Lung (tissue), 12 donors: ENCODE measurements around the gene PVR. TPM values are rescaled to one million over a fixed set of nuclear protein-coding genes. Genes with fewer than 3 reads are reported as not detected.
"Not testable (repeated sequence)": the region's sequence is repeated elsewhere in the genome, so short reads cannot be mapped to it uniquely, and the experiment has no call there.

ENCODE experiments used
- ATAC-seq: fragments of 200-7000 bp; cut with Tn5 transposase; one replicate; pipeline ENCODE4 v1.9.1; 2020; ENCODE audit warnings: moderate number of reproducible peaks; ENCODE audit not compliant: insufficient read depth, low FRiP score
- DNase-seq, 3 donors: peaks; one replicate each; pipeline ENCODE4 v3.0.0-alpha.2; 2013 to 2017
- H3K27ac ChIP-seq, 2 donors: one replicate each; pipeline ENCODE4 v1.5.1; 2013; ENCODE audit warnings: mild to moderate bottlenecking in 2 of 2, moderate library complexity in 2 of 2, control low read depth in 1 of 2, inconsistent platforms in 1 of 2, low read depth in 1 of 2, low read length in 1 of 2
- H3K27me3 ChIP-seq, 3 donors: one replicate each; pipeline ENCODE4 v1.5.1; 2013; ENCODE audit warnings: low read length in 2 of 3; ENCODE audit not compliant: control insufficient read depth in 3 of 3, insufficient read depth in 3 of 3
- H3K36me3 ChIP-seq, 4 donors: one replicate each; pipeline ENCODE4 v1.5.1; 2013; ENCODE audit warnings: low read length in 4 of 4, mild to moderate bottlenecking in 1 of 4, moderate library complexity in 1 of 4; ENCODE audit not compliant: control insufficient read depth in 4 of 4, insufficient read depth in 4 of 4
- H3K4me1 ChIP-seq, 5 donors: one replicate each; pipeline ENCODE4 v1.5.1; 2013; ENCODE audit warnings: low read length in 5 of 5, mild to moderate bottlenecking in 2 of 5, moderate library complexity in 1 of 5; ENCODE audit not compliant: control insufficient read depth in 5 of 5, insufficient read depth in 5 of 5
- H3K4me3 ChIP-seq: one replicate; pipeline ENCODE4 v1.5.1; 2013; ENCODE audit warnings: mild to moderate bottlenecking, control low read depth, moderate library complexity
- H3K9ac ChIP-seq, 2 donors: one replicate each; pipeline ENCODE4 v1.5.1; 2013; ENCODE audit warnings: low read length in 2 of 2, control low read depth in 1 of 2; ENCODE audit not compliant: insufficient read depth in 1 of 2
- H3K9me3 ChIP-seq, 4 donors: one replicate each; pipeline ENCODE4 v1.5.1; 2013; ENCODE audit warnings: low read length in 3 of 4, mild to moderate bottlenecking in 1 of 4, moderate library complexity in 1 of 4; ENCODE audit not compliant: control insufficient read depth in 4 of 4, insufficient read depth in 3 of 4
- CTCF ChIP-seq: IDR thresholded peaks from 2 replicates; pipeline ENCODE4 v1.5.1; 2012; ENCODE audit warnings: mild to moderate bottlenecking; ENCODE audit errors: control extremely low read depth, extremely low read depth
- WGBS, 2 donors: extraction: QIAGEN DNeasy Blood & Tissue Kit; methylation state at CpG; one replicate each; pipeline ENCODE4 v1.1.7; 2013; 5-methylcytosine and 5-hydroxymethylcytosine counted together
- polyA plus RNA-seq, 2 donors: library from polyadenylated mRNA; stranded (reverse); fragments of 200-250 nt; gene quantifications; one replicate each; pipeline ENCODE4 v1.2.1, GENCODE V29; 2013
- total RNA-seq, 2 donors: library from RNA; depleted of rRNA in 1 of 2; stranded (reverse); fragments of >200 nt in 1 of 2; gene quantifications; one replicate each; pipeline ENCODE4 v1.2.1, GENCODE V29; 2014 to 2021
- donor health status: control.
- donor health status: control.
- donor health status: Bipolar disorder and iron deficiency.
- donor health status: healthy.
- donor health status: DM: yes; HTN: yes; CAD: no.

The PVR gene
- total and polyA plus RNA-seq, 4 donors: 26.4 to 51.6 (median 36.5) TPM

- Histone ChIP-seq H3K27ac (no peak overlapping the region), H3K9me3 (no peaks in the 10 kb centered on the region), H3K36me3 (no peaks in the 10 kb centered on the region), H3K9ac (no peak overlapping the region), H3K4me3 (no peak overlapping the region), H3K27me3 (no peaks in the 10 kb centered on the region), H3K4me1 (peaks cover 0 to 12% (median 4%) of the 10 kb centered on the region in 5 donors)
- ATAC-seq (no peak), DNase-seq (peak in 2 of 3 donors; percentile 44 to 62)
- 6 to 17% methylated on average over 2 of the region's 2 CpGs for WGBS, 2 donors
- no peak for TF ChIP-seq CTCF
Observed at GRCh38 chr19:44607049-44607448, 36.7 kb upstream of the PVR start.

GRCh38 chr19:44607917-44608316 is 35.8 kb upstream of the PVR start:
- H3K36me3 ChIP-seq: no peaks in the 10 kb centered on the region
- no peaks in the 10 kb centered on the region for H3K27me3 ChIP-seq
- peak overlapping the region in 1 of 2 donors; percentile 33 for H3K27ac ChIP-seq
- H3K9me3 ChIP-seq: no peaks in the 10 kb centered on the region
- WGBS, 2 donors: 62 to 75% methylated on average over 3 of the region's 3 CpGs
- no peak overlapping the region for H3K4me3 ChIP-seq
- no peak for TF ChIP-seq CTCF
- peaks cover 0 to 11% (median 4%) of the 10 kb centered on the region in 5 donors for H3K4me1 ChIP-seq
- DNase-seq (peak in 1 of 3 donors; percentile 11), ATAC-seq (no peak)
- H3K9ac ChIP-seq: no peak overlapping the region

GRCh38 chr19:44608391-44608821 is 35.3 kb upstream of the PVR start:
- Histone ChIP-seq H3K9ac (no peak overlapping the region), H3K27me3 (no peaks in the 10 kb centered on the region), H3K9me3 (no peaks in the 10 kb centered on the region), H3K36me3 (no peaks in the 10 kb centered on the region), H3K4me1 (peaks cover 0 to 10% (median 4%) of the 10 kb centered on the region in 5 donors), H3K4me3 (no peak overlapping the region), H3K27ac (no peak overlapping the region)
- TF ChIP-seq CTCF: no peak
- no peak for ATAC-seq
- whole genome bisulfite sequencing, 2 donors: 53 to 59% methylated on average over 7 of the region's 7 CpGs
- peak; percentile 51 to 87 (median 85) for DNase-seq

- WGBS, 2 donors: 88 to 93% methylated on average over 5 of the region's 5 CpGs
- Histone ChIP-seq H3K9ac (no peak overlapping the region), H3K4me1 (peaks cover 0 to 7% (median 4%) of the 10 kb centered on the region in 5 donors), H3K4me3 (no peak overlapping the region), H3K27ac (no peak overlapping the region), H3K27me3 (no peaks in the 10 kb centered on the region), H3K9me3 (no peaks in the 10 kb centered on the region), H3K36me3 (no peaks in the 10 kb centered on the region)
- no peak for TF ChIP-seq CTCF
- DNase-seq: no peak
- no peak for ATAC-seq
Observed at GRCh38 chr19:44609219-44609618, 34.5 kb upstream of the PVR start.

- not testable (repeated sequence) for H3K36me3 ChIP-seq, H3K4me1 ChIP-seq, H3K27me3 ChIP-seq, H3K9me3 ChIP-seq, H3K9ac ChIP-seq, DNase-seq, H3K27ac ChIP-seq, H3K4me3 ChIP-seq
- peak; percentile 34 for ATAC-seq
- WGBS, 2 donors: 28 to 83% methylated on average over 5 of the region's 5 CpGs
Observed at GRCh38 chr19:44610497-44610896, 33.2 kb upstream of the PVR start.
